Activated CD8-positive, alpha-beta T cell treated with anti-CD3 and anti-CD28 coated beads, Interleukin-2, amount 10 ng/mL, durations not matched to agents 7 days and 5 days (primary cell): ENCODE measurements around the gene OR52A1. TPM values are rescaled to one million over a fixed set of nuclear protein-coding genes. Genes with fewer than 3 reads are reported as not detected.
"Not testable (repeated sequence)": the region's sequence is repeated elsewhere in the genome, so short reads cannot be mapped to it uniquely, and the experiment has no call there.

Experiments used
- ATAC-seq: fragments of 150-1000 bp; cut with Tn5 transposase; one replicate; pipeline ENCODE4 v1.10.0; 2021; ENCODE audit warnings: moderate library complexity
- CTCF ChIA-PET: fragments of 350-600 bp; sonication (Branson Sonifier 250); formaldehyde crosslinking; loops from one replicate; lab custom pipeline; 2021; ENCODE audit warnings: antibody characterized with exemption; lab: Charles Lee
- POLR2A ChIA-PET: fragments of 350-600 bp; sonication (Branson Sonifier 250); formaldehyde crosslinking; loops from one replicate; lab custom pipeline; 2021; ENCODE audit warnings: antibody characterized with exemption; lab: Charles Lee
- DNase-seq: peaks from one replicate; pipeline ENCODE4 v3.0.0-alpha.2; 2020
- H3K27ac Mint-ChIP-seq: one replicate; pipeline ENCODE4 v1.8.0; 2021; ENCODE audit warnings: mild to moderate bottlenecking, mixed read lengths
- H3K27me3 Mint-ChIP-seq: one replicate; pipeline ENCODE4 v1.8.0; 2021; ENCODE audit warnings: low read depth, mixed read lengths
- H3K36me3 Mint-ChIP-seq: one replicate; pipeline ENCODE4 v1.8.0; 2021; ENCODE audit warnings: low read depth, mixed read lengths
- H3K4me1 Mint-ChIP-seq: one replicate; pipeline ENCODE4 v1.8.0; 2021; ENCODE audit warnings: low read depth, mixed read lengths
- H3K4me3 Mint-ChIP-seq: one replicate; pipeline ENCODE4 v1.8.0; 2021; ENCODE audit warnings: mild to moderate bottlenecking, mixed read lengths
- H3K9me3 Mint-ChIP-seq: one replicate; pipeline ENCODE4 v1.8.0; 2022; ENCODE audit warnings: mixed read lengths; ENCODE audit not compliant: insufficient read depth
- total RNA-seq, 2 experiments: library from RNA; stranded (reverse); gene quantifications; one replicate each; pipeline ENCODE4 v1.2.3, GENCODE V29; 2021

OR52A1 gene
- total RNA-seq, 2 experiments from 2014 or later, result not detected

DNA sequence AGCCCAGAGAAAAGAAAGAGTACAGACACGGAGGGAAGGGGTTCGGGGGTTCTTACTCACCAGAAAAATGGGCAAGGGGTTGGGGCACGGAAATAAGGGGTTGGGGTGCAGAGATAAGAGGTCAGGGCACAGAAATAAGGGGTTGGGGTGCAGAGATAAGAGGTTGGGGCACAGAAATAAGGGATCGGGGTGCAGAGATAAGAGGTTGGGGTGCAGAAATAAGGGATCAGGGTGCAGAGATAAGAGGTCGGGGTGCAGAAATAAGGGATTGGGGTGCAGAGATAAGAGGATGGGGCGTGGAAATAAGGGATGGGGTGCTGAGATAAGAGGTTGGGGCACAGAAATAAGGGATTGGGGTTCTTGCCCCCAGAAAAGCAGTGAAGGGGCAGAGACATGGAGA lies 10.2 kb upstream of the OR52A1 start:
- H3K9me3 Mint-ChIP-seq, H3K27me3 Mint-ChIP-seq, DNase-seq, H3K4me3 Mint-ChIP-seq, H3K27ac Mint-ChIP-seq, H3K36me3 Mint-ChIP-seq, POLR2A ChIA-PET, H3K4me1 Mint-ChIP-seq, CTCF ChIA-PET, ATAC-seq: not testable (repeated sequence)

DNA sequence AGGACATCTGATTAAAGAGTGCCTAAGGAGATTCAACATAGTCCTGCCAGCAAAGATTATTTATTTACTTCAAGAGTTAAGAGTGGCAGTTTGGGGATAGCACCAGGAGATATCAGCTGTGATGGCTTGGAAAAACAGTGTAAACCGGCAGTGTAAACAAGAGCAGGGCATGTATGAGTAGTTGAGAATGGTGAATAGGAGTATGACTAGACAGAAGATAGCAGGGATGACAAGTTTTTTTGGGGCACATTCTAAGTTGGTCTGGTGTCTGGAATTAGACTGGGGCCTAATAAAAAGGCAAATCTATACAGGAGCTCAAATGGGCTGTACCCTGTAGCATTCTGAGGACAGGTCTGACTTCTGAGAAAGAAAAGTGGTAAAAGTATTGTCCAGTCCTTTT lies 6.5 kb upstream of the OR52A1 start:
- H3K27me3 Mint-ChIP-seq, ATAC-seq, POLR2A ChIA-PET, H3K36me3 Mint-ChIP-seq, H3K4me1 Mint-ChIP-seq, H3K27ac Mint-ChIP-seq, H3K4me3 Mint-ChIP-seq, H3K9me3 Mint-ChIP-seq, DNase-seq, CTCF ChIA-PET: not testable (repeated sequence)

DNA sequence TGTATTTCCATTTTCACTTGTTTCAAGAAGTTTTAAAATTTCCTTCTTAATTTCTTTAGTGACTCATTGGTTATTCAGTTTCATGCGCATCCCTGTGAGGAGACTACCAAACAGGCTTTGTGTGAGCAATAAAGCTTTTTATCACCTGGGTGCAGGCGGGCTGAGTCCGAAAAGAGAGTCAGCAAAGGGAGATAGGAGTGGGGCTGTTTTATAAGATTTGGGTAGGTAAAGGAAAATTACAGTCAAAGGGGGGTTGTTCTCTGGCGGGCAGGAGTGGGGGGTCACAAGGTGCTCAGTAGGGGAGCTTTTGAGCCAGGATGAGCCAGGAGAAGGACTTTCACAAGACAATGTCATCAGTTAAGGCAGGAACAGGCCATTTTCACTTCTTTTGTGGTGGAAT lies 5.7 kb upstream of the OR52A1 start:
- H3K27me3 Mint-ChIP-seq, H3K9me3 Mint-ChIP-seq, POLR2A ChIA-PET, CTCF ChIA-PET, H3K4me3 Mint-ChIP-seq, H3K4me1 Mint-ChIP-seq, H3K36me3 Mint-ChIP-seq, H3K27ac Mint-ChIP-seq, ATAC-seq, DNase-seq: not testable (repeated sequence)

DNA sequence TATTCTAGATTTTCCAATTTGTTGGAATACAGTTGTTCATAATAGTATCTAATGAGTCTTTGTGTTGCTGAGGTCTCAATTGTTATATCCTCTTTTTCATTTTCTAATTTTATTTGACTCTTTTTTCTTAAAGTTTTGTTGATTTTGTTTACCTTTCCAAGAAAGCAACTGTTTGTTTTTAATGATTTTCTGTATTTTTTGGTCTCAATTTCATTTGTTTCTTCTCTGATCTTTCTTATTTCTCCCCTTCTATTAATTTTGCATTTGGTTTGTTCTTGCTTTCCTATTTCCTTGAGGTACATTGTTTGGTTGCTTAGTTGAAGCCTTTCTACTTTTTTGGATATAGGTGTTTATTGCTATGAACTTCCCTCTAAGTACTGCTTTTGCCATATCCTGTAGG lies 5.2 kb upstream of the OR52A1 start:
- H3K27me3 Mint-ChIP-seq, result no peaks in the 10 kb centered on the region
- CTCF ChIA-PET, result no interaction called here
- no peak overlapping the region for H3K27ac Mint-ChIP-seq
- H3K4me1 Mint-ChIP-seq, result no peaks in the 10 kb centered on the region
- DNase-seq (no peak), ATAC-seq (no peak)
- no peaks in the 10 kb centered on the region for H3K36me3 Mint-ChIP-seq
- H3K9me3 Mint-ChIP-seq, result no peaks in the 10 kb centered on the region
- POLR2A ChIA-PET, result no interaction called here
- H3K4me3 Mint-ChIP-seq, result no peak overlapping the region

DNA sequence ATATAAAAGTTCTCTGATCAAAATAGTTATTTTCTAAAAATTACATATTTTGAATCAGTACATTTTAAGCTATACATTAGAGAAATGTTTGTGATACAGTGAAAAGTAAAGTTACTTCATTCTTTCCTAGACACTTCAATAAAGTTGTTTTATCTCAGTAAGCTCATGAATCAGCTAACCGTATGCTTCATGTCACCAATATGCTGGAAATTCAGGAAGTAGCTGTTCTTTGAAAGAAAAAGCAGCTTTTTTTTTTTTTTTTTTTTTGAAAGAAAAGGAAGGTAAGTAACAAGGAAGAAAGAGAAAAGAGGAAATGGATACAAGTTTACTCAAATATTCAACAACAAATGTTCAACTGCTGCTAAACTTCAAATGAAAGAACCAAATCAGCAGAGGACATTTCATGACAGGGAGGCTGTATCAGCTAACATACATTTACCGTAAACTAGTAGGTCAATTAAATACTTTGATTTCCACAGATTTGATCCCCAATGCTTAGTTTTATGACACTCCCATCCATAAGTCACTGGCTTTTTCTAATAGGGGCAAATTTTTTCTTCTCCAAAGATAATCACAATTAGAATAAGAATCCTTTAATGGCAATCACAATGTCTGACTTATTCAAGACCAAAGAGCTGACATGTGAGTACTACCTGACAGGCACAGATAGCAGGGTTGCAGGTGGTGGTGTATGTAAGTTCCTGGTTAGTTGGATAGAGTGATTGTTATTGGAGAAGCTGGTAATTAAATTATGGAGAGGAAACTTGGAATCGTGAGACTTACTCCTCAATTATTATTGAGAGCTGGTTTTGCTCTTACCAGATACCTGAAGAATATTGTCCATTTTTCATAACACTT lies 754 bp downstream of the OR52A1 start:
- H3K27me3 Mint-ChIP-seq, result no peaks in the 10 kb centered on the region
- H3K27ac Mint-ChIP-seq, result no peak overlapping the region
- ChIA-PET POLR2A (no interaction called here), CTCF (no interaction called here)
- no peak for ATAC-seq
- no peaks in the 10 kb centered on the region for H3K9me3 Mint-ChIP-seq
- no peak overlapping the region for H3K4me3 Mint-ChIP-seq
- DNase-seq, result no peak
- H3K36me3 Mint-ChIP-seq, result no peaks in the 10 kb centered on the region
- H3K4me1 Mint-ChIP-seq, result no peaks in the 10 kb centered on the region

DNA sequence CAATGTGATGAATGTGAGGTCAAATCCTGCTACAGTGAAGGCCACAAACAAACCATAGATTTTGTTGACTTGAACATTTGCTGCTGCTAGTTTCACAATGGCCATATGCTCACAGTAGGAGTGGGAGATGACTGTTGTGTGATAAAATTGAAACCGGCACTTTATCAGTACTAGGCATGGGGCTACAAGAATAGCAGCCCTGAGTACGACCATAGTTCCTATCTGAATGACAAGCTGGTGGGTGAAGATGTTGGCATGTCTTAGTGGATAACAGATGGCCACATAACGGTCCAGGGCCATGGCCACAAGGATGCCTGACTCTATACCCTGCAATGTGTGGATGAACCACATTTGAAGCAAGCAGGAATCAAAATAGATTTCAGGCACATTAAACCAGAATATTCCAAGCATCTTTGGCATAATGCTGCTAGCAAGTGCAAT lies 2.8 kb downstream of the OR52A1 start:
- CTCF ChIA-PET, result no interaction called here
- Mint-ChIP-seq H3K4me3 (no peak overlapping the region), H3K9me3 (no peaks in the 10 kb centered on the region), H3K4me1 (no peaks in the 10 kb centered on the region), H3K27ac (no peak overlapping the region), H3K27me3 (no peaks in the 10 kb centered on the region), H3K36me3 (no peaks in the 10 kb centered on the region)
- DNase-seq (no peak), ATAC-seq (no peak)
- POLR2A ChIA-PET, result no interaction called here

DNA sequence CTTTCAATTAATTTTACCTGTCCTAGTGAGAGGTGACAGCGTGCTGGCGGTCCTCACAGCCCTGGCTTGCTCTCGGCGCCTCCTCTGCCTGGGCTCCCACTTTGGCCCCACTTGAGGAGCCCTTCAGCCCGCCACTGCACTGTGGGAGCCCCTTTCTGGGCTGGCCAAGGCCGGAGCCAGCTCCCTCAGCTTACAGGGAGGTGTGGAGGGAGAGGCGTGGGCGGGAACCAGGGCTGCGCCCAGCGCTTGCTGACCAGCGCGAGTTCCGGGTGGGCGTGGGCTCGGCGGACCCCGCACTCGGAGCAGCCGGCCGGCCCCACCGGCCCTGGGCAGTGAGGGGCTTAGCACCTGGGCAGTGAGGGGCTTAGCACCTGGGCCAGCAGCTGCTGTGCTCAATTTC lies 10.4 kb downstream of the OR52A1 start:
- DNase-seq, CTCF ChIA-PET, POLR2A ChIA-PET, H3K4me3 Mint-ChIP-seq, H3K27ac Mint-ChIP-seq, H3K4me1 Mint-ChIP-seq, ATAC-seq, H3K27me3 Mint-ChIP-seq, H3K36me3 Mint-ChIP-seq, H3K9me3 Mint-ChIP-seq: not testable (repeated sequence)

DNA sequence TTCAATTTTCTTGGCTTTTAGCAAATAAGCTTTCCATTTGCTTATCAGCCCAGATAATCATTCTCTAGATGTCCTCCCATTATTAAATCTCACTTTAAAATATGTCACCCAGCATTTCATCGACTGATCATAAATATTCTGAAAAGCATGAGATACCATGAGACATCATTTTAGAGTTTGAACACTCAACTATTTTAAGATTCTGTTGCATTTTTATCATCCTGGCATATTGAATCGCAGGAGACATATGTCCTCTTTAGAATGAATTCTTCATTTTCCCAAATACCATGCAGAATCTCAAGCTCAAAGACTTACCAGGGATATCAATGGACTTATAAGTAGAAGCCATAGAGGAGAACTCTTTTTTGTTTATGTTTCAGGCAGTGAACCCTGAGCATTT lies 16.6 kb downstream of the OR52A1 start, which contains the start of gene OR52A5:
Gene OR52A5 (minus strand): TSS at position 361 of the 400 bp plus-strand sequence. CDS start 5,714 bp downstream, outside the sequence.
- CTCF ChIA-PET, result no interaction called here
- Mint-ChIP-seq H3K9me3 (no peaks in the 10 kb centered on the region), H3K27me3 (no peaks in the 10 kb centered on the region), H3K36me3 (no peaks in the 10 kb centered on the region), H3K27ac (no peak within 1 kb of the TSS), H3K4me1 (no peaks in the 10 kb centered on the region), H3K4me3 (no peak within 1 kb of the TSS)
- no peak for ATAC-seq
- POLR2A ChIA-PET, result no interaction called here
- no peak for DNase-seq

DNA sequence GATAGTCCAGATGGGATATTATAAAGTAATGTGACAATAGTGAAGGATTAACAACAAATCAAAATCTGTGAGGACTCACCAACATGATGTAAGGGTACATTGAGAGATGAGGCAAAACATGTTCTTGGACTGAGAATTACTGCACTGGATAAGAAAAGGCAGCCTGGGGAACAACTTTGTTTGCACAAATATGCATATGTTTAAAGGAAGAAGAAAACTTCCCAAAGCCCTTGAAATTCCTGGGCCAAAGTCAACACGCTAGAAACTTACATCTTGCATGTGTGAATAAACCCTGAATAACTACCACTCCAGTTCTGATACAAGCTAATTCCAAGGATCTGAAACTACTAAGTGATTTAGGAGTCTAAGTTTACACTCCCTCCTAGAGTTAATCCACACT lies 17.5 kb downstream of the OR52A1 start:
- no peak for ATAC-seq
- Mint-ChIP-seq H3K4me3 (no peak overlapping the region), H3K36me3 (no peaks in the 10 kb centered on the region), H3K27me3 (no peaks in the 10 kb centered on the region), H3K9me3 (no peaks in the 10 kb centered on the region), H3K4me1 (no peaks in the 10 kb centered on the region), H3K27ac (no peak overlapping the region)
- ChIA-PET CTCF (no interaction called here), POLR2A (no interaction called here)
- no peak for DNase-seq

DNA sequence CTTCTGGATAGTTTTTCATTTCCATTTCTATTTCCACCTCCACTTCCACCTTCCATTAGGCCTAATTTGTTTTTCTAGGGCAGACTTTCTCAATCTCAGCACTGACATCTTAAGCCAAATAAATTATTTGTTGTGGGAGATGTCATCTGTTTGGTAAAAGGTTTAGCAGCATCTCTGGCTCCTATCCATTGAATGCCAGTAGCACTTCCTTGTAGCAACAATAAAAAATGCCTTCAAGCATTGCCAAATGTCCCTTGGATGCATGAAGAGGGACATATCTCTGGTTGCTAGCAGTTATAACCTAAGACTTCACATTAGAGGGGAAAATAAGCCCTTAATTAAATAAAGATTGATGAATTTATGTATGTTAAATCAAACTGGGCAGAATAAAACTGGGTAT lies 18.3 kb downstream of the OR52A1 start:
- CTCF ChIA-PET, result no interaction called here
- no peak for DNase-seq
- no peaks in the 10 kb centered on the region for H3K4me1 Mint-ChIP-seq
- H3K27ac Mint-ChIP-seq, result no peak overlapping the region
- no peaks in the 10 kb centered on the region for H3K27me3 Mint-ChIP-seq
- ATAC-seq, result no peak
- H3K4me3 Mint-ChIP-seq, result no peak overlapping the region
- no peaks in the 10 kb centered on the region for H3K36me3 Mint-ChIP-seq
- POLR2A ChIA-PET, result no interaction called here
- no peaks in the 10 kb centered on the region for H3K9me3 Mint-ChIP-seq

DNA sequence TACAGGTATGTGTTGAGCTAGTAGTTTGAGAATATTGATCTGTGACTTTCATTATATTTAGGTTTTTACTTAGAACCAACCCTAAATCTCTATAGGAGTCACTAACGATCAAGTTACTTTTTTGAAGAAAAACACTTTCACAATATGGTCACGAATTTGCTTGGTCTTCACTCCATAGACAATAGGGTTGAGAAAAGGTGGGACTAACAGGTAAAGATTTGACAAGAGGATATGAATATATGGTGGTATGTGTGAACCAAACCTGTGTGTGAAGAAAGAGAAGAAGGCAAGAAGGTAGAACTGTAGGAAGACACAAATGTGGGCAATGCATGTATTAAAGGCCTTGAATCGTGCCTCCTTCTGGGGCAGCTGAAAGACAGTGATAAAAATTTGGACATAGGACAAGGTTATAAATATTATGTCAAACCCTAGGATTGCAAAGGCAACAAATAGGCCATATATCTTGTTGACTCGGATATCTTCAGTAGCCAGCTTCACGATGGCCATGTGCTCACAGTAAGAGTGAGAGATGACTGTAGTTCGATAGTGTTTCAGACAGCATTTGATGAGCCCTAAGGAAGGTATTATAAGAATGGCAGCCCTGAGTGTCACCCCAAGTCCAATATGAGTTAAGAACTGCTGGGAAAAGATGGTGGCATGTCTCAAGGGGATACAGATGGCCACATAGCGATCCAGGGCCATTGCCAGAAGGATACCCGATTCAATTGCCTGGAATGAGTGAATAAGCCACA lies 22.8 kb downstream of the OR52A1 start:
- Mint-ChIP-seq H3K27me3 (no peaks in the 10 kb centered on the region), H3K4me3 (no peak overlapping the region), H3K36me3 (no peaks in the 10 kb centered on the region), H3K9me3 (no peaks in the 10 kb centered on the region), H3K27ac (no peak overlapping the region), H3K4me1 (no peaks in the 10 kb centered on the region)
- POLR2A ChIA-PET, result no interaction called here
- ATAC-seq, result no peak
- DNase-seq, result no peak
- CTCF ChIA-PET, result no interaction called here

DNA sequence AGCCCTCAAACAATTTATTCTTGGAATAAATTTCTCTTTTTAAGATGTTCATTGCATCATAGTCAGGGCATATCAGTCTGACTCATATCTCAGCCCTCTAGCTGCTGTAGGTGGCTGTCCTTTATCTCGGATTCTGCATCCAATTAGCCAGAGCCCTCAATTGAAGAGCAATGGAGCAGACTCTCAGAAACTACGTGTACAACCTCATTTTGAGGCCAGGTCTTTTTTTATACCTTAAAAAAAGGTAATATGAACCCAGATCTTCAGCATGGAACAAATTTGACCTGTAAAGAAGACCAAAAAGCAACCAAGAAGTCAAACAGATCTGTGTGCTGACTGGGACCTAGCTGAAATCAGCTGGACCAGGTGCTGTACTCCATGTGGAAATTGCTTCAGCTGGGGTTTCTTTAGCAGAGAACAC lies 25.1 kb downstream of the OR52A1 start:
- CTCF ChIA-PET, result no interaction called here
- peaks cover 5% of the 10 kb centered on the region for H3K27me3 Mint-ChIP-seq
- no peak for ATAC-seq
- H3K9me3 Mint-ChIP-seq, result no peaks in the 10 kb centered on the region
- H3K36me3 Mint-ChIP-seq, result no peaks in the 10 kb centered on the region
- H3K4me3 Mint-ChIP-seq, result no peak overlapping the region
- H3K27ac Mint-ChIP-seq, result no peak overlapping the region
- POLR2A ChIA-PET, result no interaction called here
- H3K4me1 Mint-ChIP-seq, result no peaks in the 10 kb centered on the region
- DNase-seq, result no peak
